DMS 273 (cell line): ENCODE results near the gene TCHHL1.

Source experiments
- DNase-seq: peaks from one replicate; lab custom pipeline; 2025; ENCODE audit not compliant: unreplicated experiment; lab: John Stamatoyannopoulos, UW

Gene TCHHL1

GRCh38 chr1:152089014-152089674 is at the start of gene TCHHL1:
TCHHL1 (minus strand) TSS chr1:152089064; CDS start chr1:152088143, 921 bp downstream.
- no peak for DNase-seq

- no peak for DNase-seq
These were observed 48.4 kb upstream of the TCHHL1 start for GRCh38 chr1:152137215-152137614.

- DNase-seq: no peak
These were observed 41.3 kb upstream of the TCHHL1 start for GRCh38 chr1:152130186-152130585.

GRCh38 chr1:152127673-152128072 is 38.8 kb upstream of the TCHHL1 start:
- peak; percentile 13 for DNase-seq

- DNase-seq: no peak
These were observed 37.1 kb upstream of the TCHHL1 start for GRCh38 chr1:152125834-152126443.

- DNase-seq: no peak
These were observed 30.1 kb upstream of the TCHHL1 start for GRCh38 chr1:152118915-152119314.

- DNase-seq: no peak
These were observed 26.5 kb upstream of the TCHHL1 start, which contains the start of gene TCHH for GRCh38 chr1:152115344-152115743. TCHH (minus strand) TSS chr1:152115444; CDS start chr1:152114080, 1,364 bp downstream.

GRCh38 chr1:152112885-152113432 is 24.1 kb upstream of the TCHHL1 start:
- DNase-seq: no peak

- peak; percentile 71 for DNase-seq
These were observed 23.4 kb upstream of the TCHHL1 start for GRCh38 chr1:152112101-152112884.

GRCh38 chr1:152111515-152111968 is 22.7 kb upstream of the TCHHL1 start:
- DNase-seq: peak; percentile 92

GRCh38 chr1:152110860-152111514 is 22.1 kb upstream of the TCHHL1 start:
- DNase-seq: peak; percentile 92

- DNase-seq: peak; percentile 79
These were observed 21.5 kb upstream of the TCHHL1 start for GRCh38 chr1:152110365-152110859.

GRCh38 chr1:152109998-152110294 is 21.1 kb upstream of the TCHHL1 start:
- no peak for DNase-seq

GRCh38 chr1:152109231-152109997 is 20.6 kb upstream of the TCHHL1 start:
- peak; percentile 31 for DNase-seq

- no peak for DNase-seq
These were observed 20.0 kb upstream of the TCHHL1 start for GRCh38 chr1:152108882-152109222.

GRCh38 chr1:152107984-152108881 is 19.4 kb upstream of the TCHHL1 start:
- no peak for DNase-seq

GRCh38 chr1:152107031-152107983 is 18.4 kb upstream of the TCHHL1 start:
- no peak for DNase-seq

GRCh38 chr1:152104854-152105253 is 16.0 kb upstream of the TCHHL1 start:
- no peak for DNase-seq
